Activated T-cell treated with anti-CD3 and anti-CD28 coated beads for 1 hour (primary cell): Measurements from ENCODE around the gene SPEM3.
"Not testable (repeated sequence)": the region's sequence is repeated elsewhere in the genome, so short reads cannot be mapped to it uniquely, and the experiment has no call there.

Experiments used
- DNase-seq: peaks from one replicate; pipeline ENCODE4 v3.0.0-alpha.2; 2020; ENCODE audit warnings: low read depth

The SPEM3 gene

GRCh38 chr17:7442142-7442541 lies 13.5 kb downstream of the SPEM3 start:
- DNase-seq, result no peak

- no peak for DNase-seq
Measured at GRCh38 chr17:7443499-7444485, 15.1 kb downstream of the SPEM3 start.

GRCh38 chr17:7444682-7445618 lies 16.3 kb downstream of the SPEM3 start, which contains the start of gene CHRNB1:
Gene CHRNB1, plus strand, starts transcription at chr17:7445061. Its CDS starts 67 bp downstream, at chr17:7445128.
- DNase-seq, result no peak

- no peak for DNase-seq
Measured at GRCh38 chr17:7445619-7445968, 16.9 kb downstream of the SPEM3 start.

- no peak for DNase-seq
Measured at GRCh38 chr17:7448461-7448860, 19.8 kb downstream of the SPEM3 start.

GRCh38 chr17:7459961-7460545 lies 31.4 kb downstream of the SPEM3 start:
- DNase-seq, result no peak

GRCh38 chr17:7460850-7461660 lies 32.4 kb downstream of the SPEM3 start:
- no peak for DNase-seq

GRCh38 chr17:7462474-7463371 lies 34.1 kb downstream of the SPEM3 start:
- DNase-seq, result no peak

- DNase-seq, result no peak
Measured at GRCh38 chr17:7463372-7463846, 34.8 kb downstream of the SPEM3 start.

GRCh38 chr17:7464081-7464480 lies 35.4 kb downstream of the SPEM3 start:
- DNase-seq, result no peak

- DNase-seq, result no peak
Measured at GRCh38 chr17:7465597-7466275, 37.1 kb downstream of the SPEM3 start.

GRCh38 chr17:7466318-7466638 lies 37.6 kb downstream of the SPEM3 start:
- DNase-seq, result no peak

- no peak for DNase-seq
Measured at GRCh38 chr17:7466639-7467341, 38.1 kb downstream of the SPEM3 start.

GRCh38 chr17:7467498-7467897 lies 38.8 kb downstream of the SPEM3 start:
- no peak for DNase-seq

GRCh38 chr17:7468290-7468689 lies 39.6 kb downstream of the SPEM3 start:
- DNase-seq, result no peak

GRCh38 chr17:7468804-7469389 lies 40.2 kb downstream of the SPEM3 start:
- no peak for DNase-seq

GRCh38 chr17:7469843-7470242 lies 41.2 kb downstream of the SPEM3 start:
- DNase-seq, result not testable (repeated sequence)

GRCh38 chr17:7470457-7470973 lies 41.9 kb downstream of the SPEM3 start:
- not testable (repeated sequence) for DNase-seq
